CD4-positive, alpha-beta T cell treated with Interleukin-1 beta for 1 hour (primary cell): ENCODE data around the gene METTL25.

Source experiments
- DNase-seq, 2 donors: peaks; one replicate each; pipeline ENCODE4 v3.0.0-alpha.2; 2020 to 2022

The METTL25 gene

DNA sequence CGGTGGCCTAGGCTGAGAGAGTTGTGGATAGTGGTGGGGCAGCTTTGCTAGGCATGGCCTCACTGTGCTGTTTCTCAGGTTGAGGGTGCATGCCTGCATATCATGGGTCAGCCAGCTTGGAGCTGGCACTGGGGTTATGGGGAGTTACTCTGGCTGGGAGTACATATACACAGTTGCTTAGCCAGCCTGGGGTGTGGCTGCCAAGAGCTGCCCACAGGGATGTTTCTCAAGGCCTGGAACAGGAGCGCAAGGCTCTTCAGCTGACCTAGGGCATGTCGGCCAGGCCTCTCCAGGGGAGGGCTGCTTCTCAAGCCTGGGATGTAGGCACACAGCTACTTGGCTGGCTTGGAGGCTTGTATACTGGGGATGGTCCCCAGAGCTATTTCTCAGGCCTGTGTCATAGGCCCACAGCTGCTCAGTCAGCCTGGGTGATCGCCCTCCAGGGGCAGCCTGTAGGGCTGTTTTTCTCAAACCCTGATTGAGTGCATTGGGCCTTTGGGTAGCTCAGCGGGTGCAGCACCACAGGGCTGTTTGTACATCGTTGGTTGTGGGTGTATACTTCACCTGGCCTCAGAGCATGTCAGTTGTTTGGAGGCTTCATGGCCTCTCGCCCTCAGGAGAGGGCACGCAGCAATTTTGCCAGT lies 114.9 kb downstream of the METTL25 start:
- DNase-seq = no peak

DNA sequence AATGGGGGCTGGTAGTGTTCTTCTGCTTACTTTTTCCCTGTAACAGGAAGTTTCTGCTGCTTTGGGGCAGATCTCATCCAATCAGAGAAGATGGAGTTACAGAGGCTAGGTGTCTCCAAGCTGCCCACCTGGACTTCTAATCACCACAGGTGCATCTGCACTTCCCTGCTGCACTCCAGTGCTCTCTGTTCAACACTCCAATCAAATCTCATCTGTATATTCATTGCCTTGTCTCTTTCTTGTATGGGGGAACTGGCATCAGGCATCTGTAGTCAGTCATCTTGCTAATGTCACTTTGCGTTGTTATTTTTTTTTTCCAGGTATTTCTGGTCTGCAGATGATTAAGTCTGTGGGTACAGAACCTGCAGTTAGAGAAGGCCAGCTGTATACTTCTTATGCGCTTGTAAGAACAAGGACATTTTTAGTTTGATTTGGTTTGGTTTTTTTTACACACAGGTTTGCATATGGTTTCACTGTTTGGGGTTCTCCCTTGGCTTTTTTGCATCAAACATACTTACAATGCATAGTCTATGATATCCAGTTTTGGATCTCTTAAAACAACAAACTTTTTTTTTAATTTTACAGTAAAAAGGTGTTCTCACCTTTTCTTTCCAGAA lies 116.0 kb downstream of the METTL25 start:
- no peak for DNase-seq

DNA sequence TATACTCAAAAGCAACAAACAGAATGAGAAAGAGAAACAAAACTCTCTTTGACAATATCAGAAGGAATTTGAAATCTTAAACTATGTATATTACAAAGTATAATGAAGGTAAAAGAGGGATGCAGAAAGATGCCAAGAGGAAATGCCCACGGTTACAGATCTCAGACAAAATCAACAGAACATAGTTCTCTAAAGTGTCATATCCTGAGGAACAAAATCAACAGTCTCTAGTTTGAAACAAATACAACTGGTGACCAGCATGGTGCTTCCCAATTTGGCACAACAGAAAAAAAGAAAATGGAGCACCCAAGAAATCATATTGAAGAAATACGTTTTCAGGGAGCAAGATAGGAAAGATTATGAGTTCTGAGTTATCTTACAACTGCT lies 116.5 kb downstream of the METTL25 start:
- DNase-seq = no peak

DNA sequence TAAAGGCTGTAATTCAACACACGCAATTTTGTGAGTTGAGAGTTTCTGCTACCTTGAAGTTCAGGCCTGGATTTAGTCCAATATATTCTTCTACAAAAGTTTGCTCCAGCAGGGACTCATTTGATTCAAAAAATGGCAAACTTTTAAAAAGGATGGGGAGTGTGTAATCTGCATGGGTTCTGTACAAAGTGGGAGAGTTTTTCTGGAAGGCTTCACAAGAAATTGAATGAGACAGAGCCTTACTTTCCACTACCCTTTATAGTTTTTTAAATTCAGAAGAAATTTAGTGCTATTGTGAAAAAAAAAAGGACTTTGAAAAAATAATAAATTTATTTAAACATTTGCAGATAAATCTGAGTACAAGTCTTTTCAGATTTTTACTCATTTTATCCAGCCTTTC lies 116.9 kb downstream of the METTL25 start:
- no peak for DNase-seq

DNA sequence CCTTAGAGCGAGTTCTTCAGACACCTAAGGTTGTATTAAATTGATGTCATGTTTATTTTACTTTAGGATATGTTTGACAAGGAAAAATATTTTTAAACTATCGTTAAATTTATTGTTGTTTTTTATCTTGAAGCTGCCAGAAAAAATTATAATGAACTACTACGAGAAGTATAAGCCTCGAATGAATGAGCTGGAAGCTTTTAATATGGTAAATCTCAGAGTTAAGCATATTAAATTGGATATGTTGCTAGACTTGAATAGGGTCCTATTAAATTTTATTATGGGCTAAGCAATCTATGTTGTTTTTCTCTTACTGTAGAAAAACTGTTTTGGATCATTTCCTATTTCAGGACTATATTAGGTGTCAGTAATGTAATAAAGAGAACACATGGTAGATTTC lies 118.2 kb downstream of the METTL25 start:
- DNase-seq = no peak

DNA sequence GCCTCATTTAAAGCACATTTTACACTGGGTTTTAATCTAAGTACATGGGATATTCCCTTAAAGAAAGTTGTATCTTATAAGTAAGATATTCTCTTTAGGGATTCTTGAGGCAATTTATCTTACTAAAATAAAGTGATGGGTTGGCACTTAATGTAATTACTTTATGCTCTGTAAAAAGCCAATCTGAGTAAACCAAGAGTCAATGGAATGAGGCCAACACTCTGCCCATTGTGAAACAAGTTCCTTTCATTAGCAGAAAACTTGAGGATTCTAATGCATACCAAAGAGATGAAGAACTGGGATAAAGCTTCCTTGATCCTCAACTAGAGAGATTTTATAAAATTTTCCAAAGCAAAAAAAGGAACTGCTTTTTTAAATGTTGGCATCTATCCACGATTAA lies 121.2 kb downstream of the METTL25 start:
- no peak for DNase-seq

DNA sequence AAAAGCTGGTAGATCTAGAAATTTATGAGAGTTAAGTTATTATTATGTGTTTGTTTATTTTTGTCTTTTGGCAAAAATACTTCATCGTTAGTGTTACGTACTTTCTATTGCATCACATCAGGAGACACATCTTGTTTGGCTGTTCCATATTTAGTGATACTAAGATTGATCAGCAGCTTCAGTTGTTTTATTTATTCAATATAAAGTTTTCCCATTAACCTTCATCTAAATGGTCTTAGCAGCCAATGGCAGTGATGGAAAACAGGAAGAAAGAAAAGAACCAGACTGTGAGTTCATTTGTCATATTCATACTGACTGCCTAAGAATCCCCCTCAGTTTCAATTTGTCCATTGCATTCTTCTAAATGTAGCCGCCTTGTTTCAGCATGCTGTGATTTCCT lies 122.3 kb downstream of the METTL25 start:
- no peak for DNase-seq

DNA sequence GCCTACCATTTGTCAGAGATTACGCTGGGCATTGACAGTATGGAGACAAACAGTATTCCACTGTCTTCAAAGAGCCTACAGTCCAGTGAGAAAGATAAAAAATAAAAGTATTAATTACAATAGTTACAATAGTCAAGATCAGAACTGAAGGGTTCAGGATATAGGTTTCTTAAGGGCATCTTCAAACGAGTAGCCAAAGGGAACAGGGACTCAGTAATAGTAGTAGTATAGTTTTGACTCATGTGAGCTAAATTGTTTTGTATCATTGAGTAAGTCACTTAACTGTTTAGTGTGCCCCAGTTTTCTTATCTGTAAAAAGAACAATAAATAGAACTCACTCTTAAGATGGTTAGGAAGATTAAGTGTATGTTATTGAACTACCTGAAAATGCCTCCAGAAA lies 123.6 kb downstream of the METTL25 start:
- no peak for DNase-seq

DNA sequence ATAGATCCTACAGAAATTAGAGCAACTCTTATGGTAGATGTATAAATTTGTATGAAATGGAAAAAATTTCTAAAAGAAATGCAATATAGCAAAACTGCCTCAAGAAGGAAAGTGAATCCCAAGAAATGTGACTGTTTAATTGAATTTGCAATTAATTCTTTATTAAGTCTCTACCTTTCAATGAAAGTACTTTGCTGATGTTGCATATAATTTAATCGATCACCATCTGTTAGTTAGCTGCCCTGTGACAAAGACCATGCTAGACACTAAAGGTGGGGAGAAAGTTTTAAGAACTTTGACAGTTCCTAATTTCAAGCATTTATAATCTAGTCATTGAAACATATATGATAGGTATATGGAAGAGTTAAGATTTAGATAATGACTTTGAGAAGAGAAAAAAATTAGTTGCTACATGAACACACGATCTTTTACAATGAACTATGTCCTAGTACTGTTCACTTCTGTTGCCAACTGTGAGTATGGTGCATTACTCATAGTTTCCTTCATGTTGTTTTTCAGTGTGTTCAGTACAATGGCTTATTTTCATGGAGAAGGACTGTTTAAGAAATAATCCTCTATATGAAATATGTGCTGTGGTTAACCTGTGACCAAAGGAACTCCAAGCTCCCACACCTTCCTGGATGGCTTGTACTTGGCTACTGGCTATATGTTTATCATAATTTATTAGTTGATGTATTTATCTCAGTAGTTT lies 128.4 kb downstream of the METTL25 start:
- no peak for DNase-seq

DNA sequence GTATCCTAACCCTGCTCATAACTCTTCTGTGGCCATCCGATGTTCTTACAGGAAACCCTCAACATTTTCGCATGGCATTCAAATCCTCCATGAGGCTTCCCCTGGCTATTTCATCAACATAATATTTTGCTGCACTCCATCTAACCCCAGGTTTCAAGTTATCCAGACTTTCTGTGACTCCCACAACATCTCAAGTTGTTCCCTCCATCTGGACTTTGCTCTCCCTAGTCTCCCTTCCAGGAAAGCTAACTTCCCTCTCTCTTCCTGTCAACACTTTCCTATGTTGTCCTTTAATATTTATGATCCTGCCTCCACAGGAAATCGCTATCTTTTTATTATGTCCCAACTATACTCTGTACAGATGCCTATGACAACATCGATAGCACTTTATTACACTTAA lies 146.1 kb downstream of the METTL25 start:
- no peak for DNase-seq

DNA sequence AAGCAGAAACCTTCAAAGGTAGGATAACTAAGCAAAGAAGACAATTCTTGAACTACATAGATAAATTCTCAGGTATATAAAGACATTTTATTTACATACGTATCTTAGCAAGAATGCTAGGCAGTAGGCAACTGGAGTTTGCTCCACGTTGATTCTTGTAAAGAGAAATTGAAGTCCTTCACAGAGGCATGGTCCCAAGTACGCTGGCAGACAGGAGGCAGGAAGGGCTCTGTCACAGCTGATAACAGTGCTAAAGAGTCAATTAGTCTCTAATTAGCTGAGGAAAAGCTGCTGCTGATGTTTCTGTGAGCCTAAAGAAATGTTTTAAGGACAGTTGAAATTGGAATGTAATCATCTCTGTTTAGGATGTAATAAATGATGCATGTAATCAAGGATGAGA lies 146.8 kb downstream of the METTL25 start:
- no peak for DNase-seq

DNA sequence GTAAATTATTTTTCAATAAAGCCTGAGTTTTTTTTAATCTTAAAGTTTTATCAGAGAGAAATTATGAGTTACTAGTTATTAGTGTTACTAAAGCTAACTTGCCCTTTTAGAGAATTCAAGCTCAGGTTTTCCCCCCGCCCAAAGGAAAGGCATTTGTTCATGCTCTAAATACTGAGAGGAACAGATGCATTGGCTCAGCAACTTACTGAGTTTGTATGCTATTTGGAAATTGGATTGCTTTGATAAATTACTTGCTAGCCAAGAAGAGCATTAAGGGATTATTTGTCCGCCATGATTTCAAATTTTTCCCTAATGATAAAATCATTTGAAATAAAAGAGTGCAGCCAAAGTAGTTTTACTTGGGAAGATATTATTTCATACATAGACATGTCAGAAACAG lies 149.4 kb downstream of the METTL25 start:
- DNase-seq = no peak

DNA sequence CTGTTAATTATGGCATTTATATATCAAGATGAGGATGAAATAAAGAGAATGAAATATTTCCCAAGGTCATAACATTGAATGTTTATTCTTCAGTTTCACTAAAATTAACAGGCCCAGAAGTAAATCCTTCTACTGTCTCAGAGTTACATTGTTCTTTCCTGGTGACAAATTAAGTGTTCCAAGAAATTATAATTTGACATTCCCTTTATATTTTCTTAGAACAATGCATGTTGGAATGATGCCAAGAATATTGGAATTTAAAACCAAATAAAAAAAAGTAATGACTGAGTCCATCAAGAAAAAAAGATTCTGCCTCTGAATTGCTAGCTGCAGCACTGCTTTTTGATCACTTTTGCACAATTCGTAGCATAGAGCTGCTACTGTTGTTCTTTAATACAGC lies 152.1 kb downstream of the METTL25 start:
- DNase-seq = no peak

DNA sequence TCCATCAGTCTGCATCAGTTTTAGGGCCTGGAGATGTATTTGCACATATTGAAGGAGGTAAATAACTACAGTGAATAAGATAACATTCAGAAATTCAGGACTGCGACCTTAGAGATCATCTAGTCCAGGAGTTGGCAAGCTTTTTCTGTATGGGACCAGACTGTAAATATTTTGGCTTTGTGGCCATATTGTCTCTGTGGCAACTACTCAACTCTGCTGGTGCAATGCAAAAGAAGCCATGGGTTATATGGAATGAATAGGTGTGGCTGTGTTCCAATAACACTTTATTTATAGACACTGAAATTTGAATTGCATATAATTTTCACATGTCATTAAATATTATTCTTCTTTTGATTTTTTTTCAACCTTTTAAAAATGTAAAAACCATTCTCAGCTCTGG lies 156.6 kb downstream of the METTL25 start:
- no peak for DNase-seq

DNA sequence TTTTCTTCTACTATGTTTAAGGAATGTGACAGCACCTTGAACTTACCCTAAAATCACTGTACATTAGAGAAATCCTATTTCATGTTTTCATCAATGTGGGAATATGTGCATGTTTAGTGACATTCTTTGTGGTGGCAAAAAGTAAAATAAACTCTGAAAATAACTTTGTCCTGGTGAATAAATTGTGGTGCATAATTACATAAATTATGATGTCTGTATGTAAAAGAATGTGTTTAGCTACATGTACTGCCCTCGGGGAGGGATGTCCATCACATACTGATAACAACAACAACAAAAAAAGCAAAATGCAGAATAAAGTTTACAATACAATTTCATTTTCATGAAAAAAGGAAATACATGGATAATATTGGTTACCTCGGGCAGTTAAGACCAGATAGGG lies 157.3 kb downstream of the METTL25 start:
- no peak for DNase-seq

DNA sequence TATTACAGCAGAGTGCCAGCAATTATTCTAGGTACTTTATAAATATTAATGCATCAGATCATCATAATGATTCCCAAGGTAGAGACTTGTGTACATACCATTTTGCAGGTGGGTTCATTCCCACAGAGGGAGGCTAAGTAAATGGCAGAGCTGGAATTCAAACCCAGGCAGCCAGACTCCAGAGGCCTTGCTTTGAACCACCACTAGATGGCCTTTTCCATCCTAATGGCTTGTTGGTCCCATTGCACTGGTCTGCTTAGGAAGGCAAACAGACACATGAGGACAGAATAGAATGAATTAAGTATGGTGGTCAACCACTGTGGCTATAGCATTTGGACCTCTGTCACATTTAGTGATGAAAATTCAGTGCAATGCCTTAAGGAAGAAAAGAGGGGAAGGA lies 158.7 kb downstream of the METTL25 start:
- no peak for DNase-seq

DNA sequence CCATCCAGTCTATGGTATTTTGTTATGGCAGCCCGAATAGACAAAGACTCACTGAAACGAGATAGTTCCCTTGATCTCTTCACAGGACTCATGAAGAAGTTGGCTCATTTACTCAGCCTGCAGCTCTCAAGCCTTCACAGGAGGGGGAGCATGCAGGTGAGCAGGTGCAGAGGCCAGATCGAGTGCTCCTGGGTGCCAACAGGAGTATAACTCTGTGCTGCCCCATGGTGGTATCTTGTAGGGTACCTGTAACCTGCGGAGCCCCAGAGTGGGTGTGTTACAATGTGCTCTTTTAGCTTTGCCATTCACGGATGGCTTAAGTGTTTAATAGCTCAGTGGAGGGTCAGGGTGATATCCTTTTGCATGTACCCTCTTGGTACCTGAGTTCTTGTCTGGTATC lies 159.5 kb downstream of the METTL25 start:
- no peak for DNase-seq

DNA sequence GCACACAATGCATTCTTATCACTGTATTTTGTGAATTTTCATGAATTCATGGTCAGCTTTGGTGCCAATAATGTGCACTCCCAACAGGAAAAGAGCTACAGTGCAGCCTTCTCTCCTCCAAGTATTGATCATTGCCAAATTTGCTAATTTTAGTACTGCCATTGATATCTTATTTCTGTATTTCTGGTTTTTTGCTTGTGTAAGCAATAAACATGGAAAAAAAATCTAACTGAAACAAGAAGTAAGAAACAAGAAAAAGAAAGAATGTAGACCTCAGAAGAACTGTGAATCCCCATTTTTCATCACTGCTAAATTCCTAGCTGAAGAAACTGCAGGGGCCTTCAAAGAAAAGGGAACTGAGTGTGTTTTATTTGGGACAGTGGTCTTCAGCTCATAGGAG lies 161.2 kb downstream of the METTL25 start:
- no peak for DNase-seq

DNA sequence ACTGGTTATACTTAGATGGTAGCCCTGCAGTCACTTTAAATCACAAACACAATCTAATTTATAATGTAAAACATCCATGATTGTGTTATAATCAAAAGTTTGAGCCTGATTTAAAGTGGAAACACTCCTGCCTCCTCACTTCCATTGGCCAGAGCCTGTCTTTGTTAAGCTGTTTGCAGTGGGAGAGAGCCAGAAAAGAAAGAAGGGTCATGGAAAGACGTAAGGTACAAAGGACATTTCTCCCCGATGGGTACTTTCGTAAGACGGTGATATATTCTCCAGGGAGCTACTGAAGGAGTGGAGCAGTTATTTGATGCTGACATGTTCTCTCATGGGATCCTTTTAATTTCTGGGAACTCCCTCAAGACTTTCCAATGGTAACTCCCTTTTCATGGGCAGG lies 164.0 kb downstream of the METTL25 start:
- no peak for DNase-seq

DNA sequence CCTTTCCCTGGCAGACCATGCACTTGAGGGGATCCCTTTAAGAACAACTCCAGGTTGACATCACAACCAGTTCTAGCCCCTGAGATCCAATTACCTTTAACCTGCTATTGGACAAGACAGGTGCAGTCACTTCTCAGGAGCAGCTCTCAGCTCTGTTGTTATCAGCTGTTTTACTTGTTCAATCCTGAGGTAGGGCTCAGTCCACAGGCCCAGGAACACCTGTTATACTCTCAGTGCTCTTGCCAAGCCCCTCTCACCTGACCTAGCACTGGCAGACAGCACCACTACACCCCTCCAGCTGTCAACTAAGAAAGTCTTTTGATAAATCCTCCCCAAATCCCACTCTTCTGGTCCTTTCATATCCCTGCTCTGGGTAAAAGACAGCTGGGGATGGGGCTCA lies 164.4 kb downstream of the METTL25 start:
- no peak for DNase-seq

DNA sequence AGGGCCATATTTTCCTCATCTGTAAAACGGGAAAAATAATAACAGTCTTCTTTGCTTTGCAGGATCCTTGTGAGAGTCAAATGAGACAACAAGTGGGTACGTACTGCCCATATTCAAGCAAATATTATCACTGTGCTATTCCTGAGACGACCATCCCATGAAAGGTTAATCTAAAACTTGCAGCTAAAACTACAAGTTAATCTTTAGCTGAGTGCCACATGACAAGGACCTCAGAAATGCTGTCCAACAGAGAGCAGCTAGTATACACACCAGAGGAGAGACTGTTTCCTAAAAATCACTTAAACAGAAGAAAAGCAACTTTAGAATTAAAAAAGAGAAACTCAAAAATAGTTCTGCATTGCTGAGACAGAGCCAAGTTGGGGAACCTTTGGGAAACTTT lies 165.7 kb downstream of the METTL25 start:
- DNase-seq = no peak

DNA sequence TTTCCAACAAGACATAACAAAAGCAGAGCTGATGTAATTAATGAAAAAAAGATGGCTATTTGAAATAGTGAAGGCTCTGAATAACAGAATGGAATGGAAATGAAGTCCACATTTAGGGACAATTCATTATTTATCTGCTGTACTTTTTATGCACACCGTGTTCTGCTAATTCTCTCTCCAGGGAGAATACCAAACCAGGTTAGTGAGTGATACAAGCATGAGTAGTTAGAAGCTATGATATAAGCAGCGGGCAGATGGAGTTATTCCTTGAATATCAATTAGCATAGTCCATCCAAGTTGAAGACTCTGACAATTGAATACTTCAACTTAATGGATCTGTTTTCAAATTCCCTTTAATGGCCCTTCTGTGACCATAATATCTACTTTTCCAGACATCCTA lies 166.3 kb downstream of the METTL25 start:
- DNase-seq = no peak

DNA sequence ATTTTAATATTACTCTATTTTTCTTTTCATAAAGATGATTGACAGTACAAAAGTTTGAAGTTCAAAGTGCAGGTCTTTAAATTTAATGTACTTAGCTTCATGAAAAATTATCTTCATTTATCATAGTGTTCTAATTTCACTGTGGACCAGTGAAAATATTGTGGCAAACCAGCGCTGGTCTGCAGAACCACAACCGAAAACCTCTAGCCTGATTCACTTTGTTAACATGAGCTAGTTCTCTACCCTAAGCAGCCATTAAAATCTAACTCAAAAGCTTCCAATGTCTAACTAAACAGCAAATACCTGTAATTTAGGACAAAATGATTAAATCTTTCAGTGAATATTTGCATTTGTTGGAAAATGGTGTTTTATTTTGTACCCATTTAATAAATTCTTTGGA lies 167.3 kb downstream of the METTL25 start:
- DNase-seq = no peak

DNA sequence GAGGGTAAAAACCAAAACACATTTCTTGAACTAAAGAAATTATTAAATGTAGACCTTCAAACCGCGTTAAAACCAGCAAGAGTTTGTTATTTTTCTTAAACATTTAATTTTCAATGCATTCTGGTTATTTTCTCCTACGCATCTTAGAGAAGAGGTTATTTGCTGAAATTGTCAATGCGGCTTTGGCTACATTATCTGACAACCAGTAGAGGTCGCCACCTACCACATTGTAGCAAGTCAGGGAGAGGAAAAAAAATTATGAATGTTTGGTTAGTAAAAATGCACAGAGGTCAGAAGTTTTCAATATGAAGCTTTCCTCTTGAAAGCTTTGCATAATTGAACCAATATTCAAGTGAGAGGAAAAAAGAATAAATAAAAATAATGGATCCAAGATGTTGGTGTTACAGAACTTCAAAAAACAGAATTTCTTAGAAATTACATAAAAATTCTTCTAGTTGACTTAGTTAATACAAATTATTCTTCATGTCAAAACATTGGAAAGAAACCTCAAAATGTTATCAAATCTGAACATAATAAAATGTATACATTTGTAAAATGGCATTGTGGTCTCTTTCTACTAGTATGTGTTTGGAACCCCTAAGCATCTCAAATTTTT lies 168.9 kb downstream of the METTL25 start:
- peak in 1 of 2 donors; percentile 25 for DNase-seq
